GM19328 (cell line): ENCODE measurements around the gene ALG13.
"Not testable (repeated sequence)": the region's sequence is repeated elsewhere in the genome, so short reads cannot be mapped to it uniquely, and the experiment has no call there.

ENCODE experiments used
- ATAC-seq: cut with Tn5 transposase; IDR thresholded peaks from one replicate; pipeline ENCODE4 v1.9.1; 2021; ENCODE audit warnings: mild to moderate bottlenecking, moderate library complexity; ENCODE audit not compliant: unreplicated experiment

Gene ALG13

GRCh38 chrX:111756486-111756885 lies 75.5 kb downstream of the ALG13 start:
- no peak for ATAC-seq

DNA sequence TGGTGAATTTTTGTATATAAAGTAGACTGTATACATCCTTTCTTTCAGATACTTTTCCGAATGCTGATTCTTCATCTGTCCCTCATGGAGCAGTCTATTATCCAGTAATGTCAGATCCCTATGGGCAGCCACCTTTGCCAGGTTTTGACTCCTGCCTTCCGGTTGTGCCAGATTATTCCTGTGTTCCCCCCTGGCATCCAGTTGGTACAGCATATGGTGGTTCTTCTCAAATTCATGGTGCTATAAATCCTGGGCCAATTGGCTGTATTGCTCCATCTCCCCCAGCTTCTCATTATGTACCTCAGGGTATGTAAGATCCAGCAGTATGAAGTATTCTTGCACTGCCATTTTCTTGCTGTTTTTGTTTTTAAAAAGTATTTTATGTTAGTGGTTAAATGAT lies 78.7 kb downstream of the ALG13 start:
- ATAC-seq, result no peak

- no peak for ATAC-seq
Observed at GRCh38 chrX:111761578-111762135, 80.7 kb downstream of the ALG13 start.

GRCh38 chrX:111778591-111778990 lies 97.6 kb downstream of the ALG13 start:
- ATAC-seq, result no peak

DNA sequence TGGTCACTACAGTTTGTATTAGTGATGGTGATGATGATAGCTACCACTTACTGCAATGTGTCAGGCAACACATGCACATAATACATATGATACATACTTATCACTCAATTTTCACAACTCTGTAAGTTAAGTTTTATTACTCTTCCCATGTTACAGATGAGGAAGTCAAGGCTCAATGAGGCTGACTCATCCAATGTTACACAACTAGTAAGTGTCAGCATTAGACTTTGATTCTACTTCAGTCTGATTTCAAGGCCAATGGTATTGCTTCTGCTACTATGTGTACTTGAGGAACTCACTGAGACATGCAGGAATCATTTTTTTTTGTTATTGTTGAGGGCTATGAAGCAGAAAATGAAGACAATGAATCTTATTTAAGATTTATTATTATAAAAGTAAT lies 98.6 kb downstream of the ALG13 start:
- no peak for ATAC-seq

DNA sequence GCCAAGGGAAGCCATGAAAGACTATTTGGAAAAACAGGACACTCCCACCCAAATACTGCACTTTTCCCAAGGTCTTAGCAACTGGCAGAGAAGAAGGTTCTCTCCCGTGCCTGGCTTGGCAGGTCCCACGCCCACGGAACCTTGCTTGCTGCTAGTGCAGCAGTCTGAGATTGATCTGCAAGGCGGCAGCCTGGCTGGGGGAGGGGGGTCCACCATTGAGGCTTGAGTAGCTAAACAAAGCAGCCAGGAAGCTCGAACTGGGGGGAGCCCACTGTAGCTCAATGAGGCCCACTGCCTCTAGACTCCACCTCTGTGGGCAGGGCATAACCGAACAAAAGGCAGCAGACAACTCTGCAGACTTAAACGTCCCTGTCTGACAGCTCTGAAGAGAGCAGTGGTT lies 103.7 kb downstream of the ALG13 start:
- ATAC-seq, result no peak

- not testable (repeated sequence) for ATAC-seq
Observed at GRCh38 chrX:111790054-111790453, 109.1 kb downstream of the ALG13 start.
